H1 (cell line): ENCODE results near the gene TRAF1. TPM values are rescaled to one million over a fixed set of nuclear protein-coding genes. Genes with fewer than 3 reads are reported as not detected.

Experiments
- CTCF ChIA-PET: fragments of 300-600 bp; sonication (Branson Sonifier 250); formaldehyde crosslinking; loops from one replicate; lab custom pipeline; 2021; ENCODE audit not compliant: partially characterized antibody; lab: Charles Lee
- POLR2A ChIA-PET: fragments of 300-600 bp; sonication (Branson Sonifier 250); formaldehyde crosslinking; loops from one replicate; lab custom pipeline; 2021; ENCODE audit warnings: inconsistent platforms; ENCODE audit not compliant: partially characterized antibody; lab: Charles Lee
- DNase-seq, 2 experiments: peaks; one replicate each; pipeline versions ENCODE4 v3.0.0 to v3.0.0-alpha.2; 2010 to 2022; ENCODE audit warnings: low spot score in 2 of 2, low read depth in 1 of 2, mixed read lengths in 1 of 2
- FAIRE-seq: peaks from 2 replicates; lab custom pipeline; 2011; peaks lifted over from hg19 to GRCh38; lab: Jason Lieb, UNC
- H2AFZ ChIP-seq: 2 replicates; pipeline ENCODE4 v1.8.1; 2012; ENCODE audit warnings: low read length, inconsistent platforms
- H2AK5ac ChIP-seq: 2 replicates; pipeline ENCODE4 v1.6.1; 2013; ENCODE audit warnings: low read depth, low read length
- H2BK120ac ChIP-seq: replicated peaks from 2 replicates; pipeline ENCODE3; 2013; ENCODE audit warnings: low read depth, low read length, inconsistent platforms
- H2BK12ac ChIP-seq: 2 replicates; pipeline ENCODE4 v1.6.1; 2013; ENCODE audit warnings: low read depth, low read length
- H2BK15ac ChIP-seq: 2 replicates; pipeline ENCODE4 v1.6.1; 2013; ENCODE audit warnings: low read length
- H2BK20ac ChIP-seq: 2 replicates; pipeline ENCODE4 v1.6.1; 2013; ENCODE audit warnings: low read length
- H2BK5ac ChIP-seq: 2 replicates; pipeline ENCODE4 v1.6.1; 2013; ENCODE audit warnings: low read depth, low read length
- H3K14ac ChIP-seq: 2 replicates; pipeline ENCODE4 v1.6.1; 2013; ENCODE audit warnings: inconsistent platforms; ENCODE audit not compliant: insufficient read length
- H3K18ac ChIP-seq: 2 replicates; pipeline ENCODE4 v1.6.1; 2013; ENCODE audit warnings: low read length; ENCODE audit errors: extremely low read depth
- H3K23ac ChIP-seq: 2 replicates; pipeline ENCODE4 v1.6.1; 2013; ENCODE audit warnings: inconsistent platforms; ENCODE audit not compliant: insufficient read length
- H3K23me2 ChIP-seq: 2 replicates; pipeline ENCODE4 v1.6.1; 2013; ENCODE audit warnings: low read depth, low read length
- H3K27ac ChIP-seq: 2 replicates; pipeline ENCODE4 v1.6.1; 2011; ENCODE audit warnings: low read depth, low read length, inconsistent platforms
- H3K27me3 ChIP-seq, 4 experiments: replicated peaks in 1 of 4; 1 replicate in 1 of 4; 2 replicates in 3 of 4; pipeline versions ENCODE4 v1.6.1 to v1.8.1; 2011 to 2013; ENCODE audit warnings: low read length in 3 of 4, mild to moderate bottlenecking in 3 of 4, inconsistent platforms in 2 of 4, mixed read lengths in 2 of 4, moderate library complexity in 1 of 4; ENCODE audit not compliant: control insufficient read depth in 3 of 4, insufficient read depth in 3 of 4; ENCODE audit errors: extremely low read depth in 1 of 4
- H3K36me3 ChIP-seq, 4 experiments: 2 replicates each; pipeline versions ENCODE4 v1.6.1 to v1.8.1; 2011 to 2013; ENCODE audit warnings: mild to moderate bottlenecking in 4 of 4, low read length in 3 of 4, moderate library complexity in 2 of 4, control low read depth in 1 of 4, inconsistent platforms in 1 of 4; ENCODE audit not compliant: insufficient read depth in 4 of 4, control insufficient read depth in 2 of 4
- H3K4ac ChIP-seq: replicated peaks from 2 replicates; pipeline ENCODE3; 2013; ENCODE audit warnings: low read length, low read depth, mixed read lengths, inconsistent platforms; ENCODE audit not compliant: insufficient read length
- H3K4me1 ChIP-seq, 4 experiments: replicated peaks in 1 of 4; 1 replicate in 1 of 4; 2 replicates in 3 of 4; pipeline versions ENCODE4 v1.6.1 to v1.8.1; 2011 to 2013; ENCODE audit warnings: low read length in 3 of 4, inconsistent platforms in 2 of 4, mixed read lengths in 1 of 4; ENCODE audit not compliant: insufficient read depth in 4 of 4, control insufficient read depth in 3 of 4
- H3K4me2 ChIP-seq, 2 experiments: 2 replicates each; pipeline versions ENCODE4 v1.6.1 to v1.8.1; 2011 to 2013; ENCODE audit warnings: low read depth in 2 of 2, low read length in 2 of 2, control low read depth in 1 of 2, inconsistent platforms in 1 of 2, mild to moderate bottlenecking in 1 of 2; ENCODE audit not compliant: insufficient read depth in 1 of 2
- H3K4me3 ChIP-seq, 4 experiments: fragments of 200-600, 300-600 bp in 1 of 4; sonication (generic), shearing (Covaris generic), sonication (Bioruptor Twin) in 1 of 4; 2 replicates each; pipeline versions ENCODE4 v1.5.1 to v1.8.1; 2011 to 2016; ENCODE audit warnings: low read length in 4 of 4, low read depth in 3 of 4, control low read depth in 2 of 4, inconsistent platforms in 2 of 4, mild to moderate bottlenecking in 2 of 4, mixed read lengths in 1 of 4, moderate library complexity in 1 of 4; ENCODE audit not compliant: insufficient read depth in 2 of 4; ENCODE audit errors: extremely low read depth in 1 of 4
- H3K56ac ChIP-seq: replicated peaks from 2 replicates; pipeline ENCODE3; 2013; ENCODE audit warnings: low read depth, mild to moderate bottlenecking, mixed read lengths, low read length, inconsistent platforms; ENCODE audit not compliant: insufficient read length
- H3K79me1 ChIP-seq: 2 replicates; pipeline ENCODE4 v1.6.1; 2013; ENCODE audit warnings: low read depth, low read length, control low read depth
- H3K79me2 ChIP-seq, 2 experiments: 2 replicates each; pipeline versions ENCODE4 v1.6.1 to v1.8.1; 2012 to 2013; ENCODE audit warnings: low read length in 2 of 2, mild to moderate bottlenecking in 2 of 2, inconsistent platforms in 1 of 2; ENCODE audit not compliant: insufficient read depth in 2 of 2, control insufficient read depth in 1 of 2
- H3K9ac ChIP-seq, 4 experiments: replicated peaks in 1 of 4; 1 replicate in 1 of 4; 2 replicates in 3 of 4; pipeline versions ENCODE4 v1.6.1 to v1.8.1; 2011 to 2013; ENCODE audit warnings: low read depth in 3 of 4, low read length in 3 of 4, control low read depth in 2 of 4, mild to moderate bottlenecking in 2 of 4, moderate library complexity in 2 of 4, inconsistent platforms in 1 of 4; ENCODE audit errors: extremely low read depth in 1 of 4
- H3K9me3 ChIP-seq, 2 experiments: 2 replicates each; pipeline versions ENCODE4 v1.6.1 to v1.8.1; 2012 to 2013; ENCODE audit warnings: mild to moderate bottlenecking in 2 of 2, moderate library complexity in 2 of 2, control low read depth in 1 of 2, inconsistent platforms in 1 of 2, low read depth in 1 of 2, low read length in 1 of 2, mixed read lengths in 1 of 2; ENCODE audit not compliant: insufficient read depth in 2 of 2
- H4K20me1 ChIP-seq, 2 experiments: replicated peaks in 1 of 2; 2 replicates each; pipeline versions ENCODE3 to v1.8.1; 2011 to 2013; ENCODE audit warnings: inconsistent platforms in 2 of 2, low read length in 2 of 2, mild to moderate bottlenecking in 1 of 2; ENCODE audit not compliant: insufficient read depth in 2 of 2, control insufficient read depth in 1 of 2
- H4K5ac ChIP-seq: 2 replicates; pipeline ENCODE4 v1.6.1; 2013; ENCODE audit warnings: low read length, low read depth, mixed read lengths, inconsistent platforms; ENCODE audit not compliant: insufficient read length
- H4K8ac ChIP-seq: 2 replicates; pipeline ENCODE4 v1.8.0; 2013; ENCODE audit warnings: mild to moderate bottlenecking, moderate library complexity, low read length, inconsistent platforms; ENCODE audit not compliant: insufficient read depth; ENCODE audit errors: extremely low read depth
- H4K91ac ChIP-seq: replicated peaks from 2 replicates; pipeline ENCODE3; 2013; ENCODE audit warnings: low read length, mixed read lengths, inconsistent platforms; ENCODE audit not compliant: insufficient read length
- ASH2L ChIP-seq: fragments of 200-600, 300-600 bp; sonication (generic); IDR thresholded peaks from one replicate; pipeline ENCODE4 v1.7.1; 2017; ENCODE audit warnings: low read length
- BCL11A ChIP-seq, 2 experiments: IDR thresholded peaks; one replicate each; pipeline ENCODE4 v1.6.1; 2011; ENCODE audit warnings: low read depth in 2 of 2, low read length in 2 of 2, mild to moderate bottlenecking in 2 of 2
- CBX5 ChIP-seq: fragments of 300-800, 300-1000 bp; sonication (generic); IDR thresholded peaks from 2 replicates; pipeline ENCODE4 v1.7.1; 2016; ENCODE audit warnings: antibody characterized with exemption, low read length, low read depth
- CBX8 ChIP-seq: fragments of 300-800, 300-1000 bp; sonication (generic); IDR thresholded peaks from 2 replicates; pipeline ENCODE4 v1.7.1; 2016; ENCODE audit warnings: low read depth, low read length, borderline replicate concordance
- CHD2 ChIP-seq: IDR thresholded peaks from 2 replicates; pipeline ENCODE4 v1.6.1; 2012; ENCODE audit warnings: low read length, improper control_type of control experiment
- CTCF ChIP-seq, 3 experiments: IDR thresholded peaks; 1 replicate in 2 of 3; 2 replicates in 1 of 3; pipeline versions ENCODE4 v1.5.1 to v1.6.1; 2011; ENCODE audit warnings: low read length in 3 of 3, mild to moderate bottlenecking in 3 of 3, inconsistent platforms in 2 of 3, low read depth in 1 of 3, moderate library complexity in 1 of 3; ENCODE audit not compliant: insufficient read depth in 1 of 3; ENCODE audit errors: control extremely low read depth in 1 of 3
- EZH2 ChIP-seq: fragments of 200-600 bp; sonication (generic); IDR thresholded peaks from 2 replicates; pipeline ENCODE4 v1.7.1; 2012; ENCODE audit warnings: low read depth, mild to moderate bottlenecking, moderate library complexity, low read length, inconsistent platforms; ENCODE audit not compliant: severe bottlenecking
- GTF2F1 ChIP-seq: IDR thresholded peaks from 2 replicates; pipeline ENCODE4 v1.6.1; 2012; ENCODE audit warnings: low read depth, low read length, improper control_type of control experiment, borderline replicate concordance
- PHF8 ChIP-seq: fragments of 200-600 bp; sonication (generic); conservative IDR thresholded peaks from 2 replicates; pipeline ENCODE4 v1.7.1; 2012; ENCODE audit warnings: low read depth, mild to moderate bottlenecking, inconsistent platforms, low read length, moderate library complexity
- SP2 ChIP-seq: IDR thresholded peaks from 2 replicates; pipeline ENCODE4 v1.6.1; 2012; ENCODE audit warnings: mild to moderate bottlenecking, low read length, inconsistent platforms
- WGBS, 2 experiments: shearing (Covaris generic) in 1 of 2; methylation state at CpG; one replicate each; pipeline versions ENCODE4 v1.1.6 to v1.1.7; 2013 to 2015; ENCODE audit warnings: low lambda C conversion rate in 2 of 2, mixed read lengths in 2 of 2, inconsistent platforms in 1 of 2, low coverage in 1 of 2, missing lambda C conversion rate in 1 of 2; ENCODE audit not compliant: insufficient replicate concordance in 2 of 2, insufficient coverage in 1 of 2, insufficient read length in 1 of 2; ENCODE audit errors: extremely low coverage in 1 of 2, missing lambda C conversion rate in 1 of 2; 5-methylcytosine and 5-hydroxymethylcytosine counted together
- polyA plus RNA-seq, 7 experiments: library from polyadenylated mRNA; depleted of rRNA in 3 of 7; stranded (reverse) in 5 of 7; unstranded in 2 of 7; fragments of >200 nt in 5 of 7; fragments of 200-250 nt in 2 of 7; gene quantifications; 1 replicate in 5 of 7; 2 replicates in 1 of 7; 4 replicates in 1 of 7; pipeline versions ENCODE4 v1.2.1 to v1.2.3, GENCODE V29; 2011 to 2013; ENCODE audit warnings: missing spikeins in 2 of 7, mixed read lengths in 2 of 7
- total RNA-seq: library from RNA; stranded (reverse); fragmentation: NEBNext Ultra II Directional; extraction: Animal tissue kit (Norgen Biotek cat#: 25700); gene quantifications from 2 replicates; pipeline ENCODE4 v1.2.1, GENCODE V29; 2021
- TF ChIP-seq, protein P1 (sequence below): IDR thresholded peaks from 2 replicates; pipeline ENCODE4 v1.6.1; 2012; ENCODE audit warnings: inconsistent platforms

TRAF1 gene
- total and polyA plus RNA-seq, 2 of the 8 experiments (the other 6 are each of a cell fraction or from before 2014, with no cell fraction given): 1.6 to 3.2 TPM

DNA sequence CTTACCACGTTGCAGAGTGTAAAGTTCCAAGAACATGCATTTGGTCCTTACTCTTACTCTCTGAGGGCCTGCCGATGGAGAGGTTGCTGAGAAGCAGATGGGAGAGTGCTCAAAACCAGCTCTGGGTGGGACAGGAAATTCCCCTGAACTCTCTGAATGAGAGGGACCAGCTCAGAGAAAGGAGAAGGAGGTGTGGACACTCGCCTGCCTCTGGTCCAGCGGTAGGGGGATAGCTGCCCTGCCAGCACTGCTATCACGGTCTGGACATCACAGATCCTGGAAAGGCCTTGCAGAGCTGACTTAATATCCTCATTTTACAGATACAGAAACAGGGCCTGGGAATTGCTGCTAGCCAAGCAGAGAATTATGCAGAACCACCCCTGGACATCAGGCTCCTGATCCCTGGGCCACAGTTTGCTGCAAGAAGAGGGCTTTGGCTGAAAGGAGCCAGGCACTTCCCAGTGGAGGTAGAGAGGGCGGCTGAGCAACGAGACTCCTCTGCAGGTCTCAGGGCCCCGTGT is 4.9 kb downstream of the TRAF1 start:
- Histone ChIP-seq H2BK15ac (no peak overlapping the region), H3K23me2 (no peaks in the 10 kb centered on the region), H3K79me2 (no peaks in the 10 kb centered on the region), H3K9ac (no peak overlapping the region), H3K18ac (no peak overlapping the region), H3K4me1 (peaks cover 0 to 20% (median 9%) of the 10 kb centered on the region in 4 experiments; a peak in 6 of 7 replicates), H3K4me3 (no peak overlapping the region), H3K27me3 (no peaks in the 10 kb centered on the region; a peak in 1 of 7 replicates), H4K8ac (no peak overlapping the region), H3K4ac (no peak overlapping the region), H2AK5ac (no peak overlapping the region), H2BK12ac (no peak overlapping the region), H3K56ac (no peak overlapping the region), H4K5ac (no peak overlapping the region), H3K79me1 (no peaks in the 10 kb centered on the region), H3K23ac (no peak overlapping the region), H3K14ac (no peak overlapping the region), H3K27ac (no peak overlapping the region), H3K4me2 (no peak overlapping the region), H2BK5ac (no peak overlapping the region), H2BK20ac (no peak overlapping the region), H2BK120ac (no peak overlapping the region), H3K36me3 (no peaks in the 10 kb centered on the region; a peak in 1 of 8 replicates), H4K20me1 (no peaks in the 10 kb centered on the region), H2AFZ (no peak overlapping the region), H4K91ac (no peak overlapping the region), H3K9me3 (no peaks in the 10 kb centered on the region)
- DNase-seq (no peak), FAIRE-seq (no peak)
- ChIA-PET CTCF (interaction anchor here (0.9 to 2.0 kb wide), 7 partner anchors 9 to 55 kb away, joined by 3 to 6 read pairs (median 3); no protein-coding TSS in a partner anchor), POLR2A (no interaction called here)
- WGBS, 2 experiments: 84% methylated on average over 8 of the region's 8 CpGs; no CpG with 5 or more reads in 1 of the 2 experiments
- TF ChIP-seq CBX5 (no peak), CHD2 (no peak), CBX8 (no peak), GTF2F1 (no peak), ASH2L (no peak), BCL11A (IDR thresholded peaks at IDR 0.05; ENCODE audit: low read depth in 2 of 2, low read length in 2 of 2) (no peak), PHF8 (no peak), EZH2 (no peak), CTCF (IDR thresholded peaks at IDR 0.05; ENCODE audit: control extremely low read depth in 1 of 3, insufficient read depth in 1 of 3, low read depth in 1 of 3, low read length in 3 of 3) (no peak), SP2 (no peak)
- TF ChIP-seq, protein P1, sequence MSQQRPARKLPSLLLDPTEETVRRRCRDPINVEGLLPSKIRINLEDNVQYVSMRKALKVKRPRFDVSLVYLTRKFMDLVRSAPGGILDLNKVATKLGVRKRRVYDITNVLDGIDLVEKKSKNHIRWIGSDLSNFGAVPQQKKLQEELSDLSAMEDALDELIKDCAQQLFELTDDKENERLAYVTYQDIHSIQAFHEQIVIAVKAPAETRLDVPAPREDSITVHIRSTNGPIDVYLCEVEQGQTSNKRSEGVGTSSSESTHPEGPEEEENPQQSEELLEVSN: no peak
